MM.1S (cell line): ENCODE results near the gene OGT.
"Not testable (repeated sequence)": the region's sequence is repeated elsewhere in the genome, so short reads cannot be mapped to it uniquely, and the experiment has no call there.

Experiments
- DNase-seq: peaks from one replicate; pipeline ENCODE4 v3.0.0-alpha.2; 2015
- H2AFZ ChIP-seq: fragments of 300-600 bp; sonication (generic); 2 replicates; pipeline ENCODE4 v1.6.0; 2016; ENCODE audit warnings: antibody characterized with exemption, low read length
- H3F3A ChIP-seq: fragments of 300-600 bp; sonication (generic); 2 replicates; pipeline ENCODE4 v1.6.1; 2016; ENCODE audit warnings: mild to moderate bottlenecking, antibody characterized with exemption, low read length, moderate library complexity, mixed read lengths; ENCODE audit not compliant: insufficient read depth
- H3K27ac ChIP-seq: fragments of 300-600 bp; sonication (generic); 2 replicates; pipeline ENCODE4 v1.5.1; 2016; ENCODE audit warnings: mild to moderate bottlenecking, low read length
- H3K27me3 ChIP-seq: fragments of 300-600 bp; sonication (generic); replicated peaks from 2 replicates; pipeline ENCODE4 v1.6.0; 2016; ENCODE audit warnings: low read length; ENCODE audit not compliant: insufficient read depth
- H3K36me3 ChIP-seq: fragments of 300-600 bp; sonication (generic); replicated peaks from 2 replicates; pipeline ENCODE4 v1.6.1; 2016; ENCODE audit warnings: mild to moderate bottlenecking, low read length, mixed read lengths; ENCODE audit not compliant: insufficient read depth
- H3K4me1 ChIP-seq: fragments of 300-600 bp; sonication (generic); 2 replicates; pipeline ENCODE4 v1.6.1; 2016; ENCODE audit warnings: low read length, mixed read lengths
- H3K4me2 ChIP-seq: fragments of 300-600 bp; sonication (generic); 2 replicates; pipeline ENCODE4 v1.6.0; 2016; ENCODE audit warnings: low read depth, low read length
- H3K4me3 ChIP-seq: fragments of 300-600 bp; sonication (generic); 2 replicates; pipeline ENCODE4 v1.5.1; 2016; ENCODE audit warnings: low read length, mixed read lengths
- H3K79me2 ChIP-seq: fragments of 300-600 bp; sonication (generic); 2 replicates; pipeline ENCODE4 v1.6.1; 2016; ENCODE audit warnings: mixed run types, low read length, mixed read lengths
- H3K9ac ChIP-seq: fragments of 300-600 bp; sonication (generic); 2 replicates; pipeline ENCODE4 v1.6.1; 2016; ENCODE audit warnings: low read length, mixed read lengths
- H3K9me2 ChIP-seq: fragments of 300-600 bp; sonication (generic); replicated peaks from 2 replicates; pipeline ENCODE4 v1.6.1; 2016; ENCODE audit warnings: mild to moderate bottlenecking, low read length, mixed read lengths; ENCODE audit not compliant: insufficient read depth
- H3K9me3 ChIP-seq: fragments of 300-600 bp; sonication (generic); replicated peaks from 2 replicates; pipeline ENCODE4 v1.6.1; 2016; ENCODE audit warnings: mild to moderate bottlenecking, low read length, mixed read lengths; ENCODE audit not compliant: insufficient read depth
- H4K20me1 ChIP-seq: fragments of 300-600 bp; sonication (generic); 2 replicates; pipeline ENCODE4 v1.6.1; 2016; ENCODE audit warnings: mild to moderate bottlenecking, low read length, moderate library complexity, mixed read lengths; ENCODE audit not compliant: insufficient read depth
- CTCF ChIP-seq: fragments of 300-600 bp; sonication (generic); IDR thresholded peaks from 2 replicates; pipeline ENCODE4 v1.5.1; 2016; ENCODE audit warnings: antibody characterized with exemption, low read length, mixed read lengths
- EZH2 ChIP-seq: fragments of 300-600 bp; sonication (generic); optimal IDR thresholded peaks from 2 replicates; pipeline ENCODE3; 2017; ENCODE audit warnings: low read depth, mild to moderate bottlenecking, antibody characterized with exemption, low read length, mixed read lengths
- EZH2phosphoT487 ChIP-seq: fragments of 300-600 bp; sonication (generic); IDR thresholded peaks from 2 replicates; pipeline ENCODE4 v1.6.1; 2018; ENCODE audit warnings: antibody characterized with exemption, low read length

The OGT gene

GRCh38 chrX:71579136-71579989, 46.5 kb downstream of the OGT start:
- Histone ChIP-seq H3K4me1 (no peaks in the 10 kb centered on the region), H3K27me3 (no peaks in the 10 kb centered on the region), H3K9ac (no peak overlapping the region), H3K79me2 (no peaks in the 10 kb centered on the region), H2AFZ (no peak overlapping the region), H3K36me3 (0 out of 2 replicates have a peak, but pooled peaks cover 3% of the 10 kb centered on the region), H3F3A (no peaks in the 10 kb centered on the region), H3K4me2 (no peak overlapping the region), H3K9me3 (no peaks in the 10 kb centered on the region), H3K27ac (no peak overlapping the region), H4K20me1 (no peaks in the 10 kb centered on the region), H3K4me3 (no peak overlapping the region), H3K9me2 (no peaks in the 10 kb centered on the region)
- TF ChIP-seq EZH2, result no peak
- TF ChIP-seq EZH2phosphoT487, result no peak
- no peak for TF ChIP-seq CTCF
- no peak for DNase-seq

GRCh38 chrX:71579990-71580380, 47.1 kb downstream of the OGT start:
- no peaks in the 10 kb centered on the region for H3K27me3 ChIP-seq
- H3K4me2 ChIP-seq, result no peak overlapping the region
- no peaks in the 10 kb centered on the region for H3F3A ChIP-seq
- no peak overlapping the region for H3K27ac ChIP-seq
- no peak overlapping the region for H2AFZ ChIP-seq
- TF ChIP-seq EZH2, result no peak
- DNase-seq, result no peak
- H3K9me2 ChIP-seq, result no peaks in the 10 kb centered on the region
- no peaks in the 10 kb centered on the region for H3K4me1 ChIP-seq
- no peak overlapping the region for H3K9ac ChIP-seq
- no peaks in the 10 kb centered on the region for H3K79me2 ChIP-seq
- H3K4me3 ChIP-seq, result no peak overlapping the region
- 0 out of 2 replicates have a peak, but pooled peaks cover 2% of the 10 kb centered on the region for H3K36me3 ChIP-seq
- no peaks in the 10 kb centered on the region for H4K20me1 ChIP-seq
- no peaks in the 10 kb centered on the region for H3K9me3 ChIP-seq

GRCh38 chrX:71581210-71581609, 48.3 kb downstream of the OGT start:
- Histone ChIP-seq H3F3A (no peaks in the 10 kb centered on the region), H3K4me2 (no peak overlapping the region), H4K20me1 (no peaks in the 10 kb centered on the region), H3K4me3 (no peak overlapping the region), H3K9me2 (no peaks in the 10 kb centered on the region), H3K4me1 (no peaks in the 10 kb centered on the region), H3K36me3 (no peaks in the 10 kb centered on the region), H3K27ac (no peak overlapping the region), H3K9ac (no peak overlapping the region), H2AFZ (no peak overlapping the region), H3K27me3 (no peaks in the 10 kb centered on the region), H3K79me2 (no peaks in the 10 kb centered on the region), H3K9me3 (no peaks in the 10 kb centered on the region)
- no peak for DNase-seq
- TF ChIP-seq CTCF, result no peak
- no peak for TF ChIP-seq EZH2
- TF ChIP-seq EZH2phosphoT487, result no peak

- no peak overlapping the region for H3K9ac ChIP-seq
- TF ChIP-seq EZH2 (no peak), EZH2phosphoT487 (no peak), CTCF (no peak)
- no peak overlapping the region for H3K4me2 ChIP-seq
- H3K79me2 ChIP-seq, result no peaks in the 10 kb centered on the region
- no peak overlapping the region for H2AFZ ChIP-seq
- no peaks in the 10 kb centered on the region for H3K4me1 ChIP-seq
- no peaks in the 10 kb centered on the region for H3F3A ChIP-seq
- no peaks in the 10 kb centered on the region for H3K9me3 ChIP-seq
- DNase-seq, result no peak
- H3K4me3 ChIP-seq, result no peak overlapping the region
- H3K27ac ChIP-seq, result no peak overlapping the region
- H4K20me1 ChIP-seq, result no peaks in the 10 kb centered on the region
- H3K36me3 ChIP-seq, result no peaks in the 10 kb centered on the region
- no peaks in the 10 kb centered on the region for H3K9me2 ChIP-seq
- no peaks in the 10 kb centered on the region for H3K27me3 ChIP-seq
Observed at GRCh38 chrX:71586929-71587328, 54.0 kb downstream of the OGT start.

GRCh38 chrX:71593210-71593609, 60.3 kb downstream of the OGT start:
- H3K27me3 ChIP-seq, H2AFZ ChIP-seq, DNase-seq, H3K4me3 ChIP-seq, H3K4me2 ChIP-seq, H3K36me3 ChIP-seq, H3K9me2 ChIP-seq, H4K20me1 ChIP-seq, H3K9ac ChIP-seq, H3K9me3 ChIP-seq, H3K27ac ChIP-seq, H3K4me1 ChIP-seq, H3F3A ChIP-seq, H3K79me2 ChIP-seq: not testable (repeated sequence)
